SH-SY5Y (cell line): Measurements from ENCODE around the gene SPRR5.

ENCODE experiments used
- GATA2 ChIP-seq: IDR thresholded peaks from 2 replicates; pipeline ENCODE4 v1.6.1; 2011; ENCODE audit warnings: mild to moderate bottlenecking, low read depth, low read length
- GATA3 ChIP-seq: IDR thresholded peaks from 2 replicates; pipeline ENCODE4 v1.6.1; 2011; ENCODE audit warnings: low read depth, mild to moderate bottlenecking, low read length, moderate library complexity

DNA sequence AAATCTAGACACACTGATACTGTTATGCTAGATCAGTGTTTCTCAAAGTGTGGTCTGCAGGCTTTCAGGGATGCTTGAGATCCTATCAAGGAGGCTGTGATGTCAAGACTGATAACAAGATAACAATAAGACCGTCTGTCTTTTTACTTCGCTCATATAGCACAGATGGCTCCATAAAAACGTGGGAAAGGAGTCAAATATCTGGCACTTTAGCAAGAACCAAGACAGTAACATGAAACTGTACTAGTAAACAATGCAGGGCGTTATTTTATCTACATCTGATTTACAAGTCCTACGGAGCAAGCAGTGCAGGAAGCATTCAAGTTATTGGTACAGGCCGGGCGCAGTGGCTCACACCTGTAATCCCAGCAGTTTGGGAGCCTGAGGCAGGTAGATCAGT is 50.9 kb downstream of the SPRR5 start:
- TF ChIP-seq GATA3 (no peak), GATA2 (no peak)
